ENCODE results near the gene SPC25.

- TF ChIP-seq POLR2A (IDR thresholded peaks at IDR 0.05; ENCODE audit: borderline replicate concordance, extremely low read depth, insufficient read depth, insufficient read length) (no peak), CEBPB (IDR thresholded peaks at IDR 0.05; ENCODE audit: low read depth) (no peak), REST (IDR thresholded peaks at IDR 0.05; ENCODE audit: low read depth) (no peak), CTCF (IDR thresholded peaks at IDR 0.05 in 2 of 3, conservative IDR thresholded peaks at IDR 0.05 in 1 of 3; ENCODE audit: borderline replicate concordance in 1 of 3, insufficient read depth in 1 of 3, low read depth in 2 of 3, low read length in 2 of 3) (no peak), POLR2AphosphoS5 (IDR thresholded peaks at IDR 0.05; ENCODE audit: low read depth, low read length) (no peak)
Measured at GRCh38 chr2:168894720-168895119, 4.5 kb upstream of the SPC25 start.

Measured in HCT116 (cell line).